H9 (cell line): Measurements from ENCODE around the gene ZNF621. TPM values are rescaled to one million over a fixed set of nuclear protein-coding genes. Genes with fewer than 3 reads are reported as not detected.

Source experiments
- DNase-seq: peaks from one replicate; pipeline ENCODE4 v3.0.0-alpha.2; 2017
- H2AFZ ChIP-seq: one replicate; pipeline ENCODE4 v1.6.1; 2013; ENCODE audit warnings: mild to moderate bottlenecking, low read length, control low read depth, moderate library complexity
- H2AK5ac ChIP-seq: 2 replicates; pipeline ENCODE4 v1.6.1; 2013; ENCODE audit warnings: low read length, control low read depth, mixed read lengths; ENCODE audit not compliant: insufficient read length
- H2BK120ac ChIP-seq: one replicate; pipeline ENCODE4 v1.6.1; 2013; ENCODE audit warnings: low read depth, mild to moderate bottlenecking, low read length, control low read depth, inconsistent platforms; ENCODE audit not compliant: poor library complexity, severe bottlenecking
- H2BK12ac ChIP-seq: 2 replicates; pipeline ENCODE4 v1.6.1; 2013; ENCODE audit warnings: low read length, control low read depth, mixed read lengths, low read depth; ENCODE audit not compliant: insufficient read length
- H2BK15ac ChIP-seq: 2 replicates; pipeline ENCODE4 v1.6.1; 2013; ENCODE audit warnings: low read depth, low read length, control low read depth
- H2BK20ac ChIP-seq: one replicate; pipeline ENCODE4 v1.6.1; 2013; ENCODE audit warnings: low read depth, mild to moderate bottlenecking, low read length, control low read depth, inconsistent platforms; ENCODE audit not compliant: poor library complexity, severe bottlenecking
- H2BK5ac ChIP-seq: 2 replicates; pipeline ENCODE4 v1.6.1; 2013; ENCODE audit warnings: low read length, control low read depth, mixed read lengths; ENCODE audit not compliant: insufficient read length
- H3K14ac ChIP-seq: 2 replicates; pipeline ENCODE4 v1.6.1; 2013; ENCODE audit warnings: low read length, control low read depth; ENCODE audit not compliant: insufficient read depth
- H3K18ac ChIP-seq: 2 replicates; pipeline ENCODE4 v1.6.1; 2013; ENCODE audit warnings: low read depth, mild to moderate bottlenecking, mixed read lengths, low read length, control low read depth; ENCODE audit not compliant: insufficient read length
- H3K23ac ChIP-seq: 2 replicates; pipeline ENCODE4 v1.6.1; 2013; ENCODE audit warnings: low read length, control low read depth, mixed read lengths, low read depth; ENCODE audit not compliant: insufficient read length
- H3K23me2 ChIP-seq: 2 replicates; pipeline ENCODE4 v1.6.1; 2013; ENCODE audit warnings: low read depth, mild to moderate bottlenecking, mixed read lengths, low read length, control low read depth; ENCODE audit not compliant: insufficient read length, poor library complexity, severe bottlenecking
- H3K27ac ChIP-seq: 2 replicates; pipeline ENCODE4 v1.5.1; 2013; ENCODE audit warnings: low read length, control low read depth, mixed read lengths, low read depth; ENCODE audit not compliant: insufficient read length
- H3K27me3 ChIP-seq: 2 replicates; pipeline ENCODE4 v1.6.1; 2013; ENCODE audit warnings: low read length, control low read depth, inconsistent platforms; ENCODE audit not compliant: insufficient read depth
- H3K4ac ChIP-seq: 2 replicates; pipeline ENCODE4 v1.6.1; 2013; ENCODE audit warnings: low read depth, mild to moderate bottlenecking, control low read depth, inconsistent platforms, low read length, moderate library complexity
- H3K4me1 ChIP-seq: 2 replicates; pipeline ENCODE4 v1.6.1; 2013; ENCODE audit warnings: low read length, control low read depth, inconsistent platforms; ENCODE audit not compliant: insufficient read depth
- H3K4me2 ChIP-seq: 2 replicates; pipeline ENCODE4 v1.6.1; 2013; ENCODE audit warnings: low read length, control low read depth, mixed read lengths; ENCODE audit not compliant: insufficient read length, insufficient read depth
- H3K56ac ChIP-seq: 2 replicates; pipeline ENCODE4 v1.6.1; 2013; ENCODE audit warnings: low read depth, mild to moderate bottlenecking, mixed read lengths, low read length, control low read depth; ENCODE audit not compliant: insufficient read length
- H3K79me1 ChIP-seq: 2 replicates; pipeline ENCODE4 v1.6.1; 2013; ENCODE audit warnings: low read depth, mild to moderate bottlenecking, moderate library complexity, low read length, control low read depth, inconsistent platforms; ENCODE audit not compliant: insufficient read depth, poor library complexity, severe bottlenecking
- H3K79me2 ChIP-seq: 2 replicates; pipeline ENCODE4 v1.6.1; 2013; ENCODE audit warnings: low read length, control low read depth, inconsistent platforms; ENCODE audit not compliant: insufficient read depth
- H3K9ac ChIP-seq: 2 replicates; pipeline ENCODE4 v1.6.1; 2013; ENCODE audit warnings: low read length, control low read depth, mixed read lengths; ENCODE audit not compliant: insufficient read length; ENCODE audit errors: extremely low read depth
- H3K9me3 ChIP-seq: one replicate; pipeline ENCODE4 v1.6.1; 2013; ENCODE audit warnings: low read depth, low read length, inconsistent platforms; ENCODE audit not compliant: control insufficient read depth
- H3T11ph ChIP-seq: one replicate; pipeline ENCODE4 v1.6.1; 2013; ENCODE audit warnings: mild to moderate bottlenecking, low read length, control low read depth, inconsistent platforms
- H4K20me1 ChIP-seq: one replicate; pipeline ENCODE4 v1.6.1; 2013; ENCODE audit not compliant: control insufficient read depth, insufficient read length, insufficient read depth
- H4K5ac ChIP-seq: 2 replicates; pipeline ENCODE4 v1.6.1; 2013; ENCODE audit warnings: low read depth, mild to moderate bottlenecking, mixed read lengths, low read length, control low read depth; ENCODE audit not compliant: insufficient read length
- H4K8ac ChIP-seq: replicated peaks from 2 replicates; pipeline ENCODE4 v1.6.1; 2013; ENCODE audit warnings: low read length, control low read depth, mixed read lengths, low read depth; ENCODE audit not compliant: insufficient read length
- H4K91ac ChIP-seq: 2 replicates; pipeline ENCODE4 v1.6.1; 2013; ENCODE audit warnings: low read depth, mild to moderate bottlenecking, moderate library complexity, mixed read lengths, low read length, control low read depth; ENCODE audit not compliant: insufficient read length
- H3K27ac Mint-ChIP-seq, 3 experiments: 2 replicates in 2 of 3; 3 replicates in 1 of 3; pipeline ENCODE4 v1.8.0; 2020 to 2021; ENCODE audit warnings: mixed read lengths in 3 of 3, mild to moderate bottlenecking in 1 of 3, moderate library complexity in 1 of 3
- H3K27me3 Mint-ChIP-seq: 2 replicates; pipeline ENCODE4 v1.8.0; 2021; ENCODE audit warnings: low read depth, mild to moderate bottlenecking, moderate library complexity, mixed read lengths
- H3K36me3 Mint-ChIP-seq, 3 experiments: 2 replicates in 2 of 3; 3 replicates in 1 of 3; pipeline ENCODE4 v1.8.0; 2020 to 2021; ENCODE audit warnings: low read depth in 3 of 3, mixed read lengths in 3 of 3; ENCODE audit not compliant: insufficient read depth in 1 of 3
- H3K4me1 Mint-ChIP-seq, 2 experiments: 2 replicates each; pipeline ENCODE4 v1.8.0; 2020; ENCODE audit warnings: mixed read lengths in 2 of 2
- H3K4me3 Mint-ChIP-seq, 2 experiments: 2 replicates in 1 of 2; 3 replicates in 1 of 2; pipeline ENCODE4 v1.8.0; 2020 to 2021; ENCODE audit warnings: mild to moderate bottlenecking in 2 of 2, mixed read lengths in 2 of 2, moderate library complexity in 1 of 2
- H3K9me3 Mint-ChIP-seq, 2 experiments: 2 replicates in 1 of 2; 3 replicates in 1 of 2; pipeline ENCODE4 v1.8.0; 2020; ENCODE audit warnings: mild to moderate bottlenecking in 2 of 2, mixed read lengths in 2 of 2, moderate library complexity in 1 of 2
- WGBS: extraction: QIAGEN DNeasy Blood & Tissue Kit; methylation state at CpG from one replicate; pipeline ENCODE4 v1.1.7; 2013; ENCODE audit warnings: missing lambda C conversion rate, low lambda C conversion rate, mixed read lengths; ENCODE audit not compliant: insufficient read length; ENCODE audit errors: extremely low coverage; 5-methylcytosine and 5-hydroxymethylcytosine counted together
- total RNA-seq: library from RNA; stranded (reverse); gene quantifications from 2 replicates; pipeline ENCODE4 v1.2.1, GENCODE V29; 2021
- TF ChIP-seq, protein P1 (sequence below): fragments of 200-600 bp; sonication (generic); conservative IDR thresholded peaks from 3 replicates; pipeline ENCODE4 v1.8.0; 2021; ENCODE audit warnings: antibody characterized with exemption, mild to moderate bottlenecking

Gene ZNF621
- total RNA-seq, 1 experiment from 2014 or later, result 23.8 TPM

DNA sequence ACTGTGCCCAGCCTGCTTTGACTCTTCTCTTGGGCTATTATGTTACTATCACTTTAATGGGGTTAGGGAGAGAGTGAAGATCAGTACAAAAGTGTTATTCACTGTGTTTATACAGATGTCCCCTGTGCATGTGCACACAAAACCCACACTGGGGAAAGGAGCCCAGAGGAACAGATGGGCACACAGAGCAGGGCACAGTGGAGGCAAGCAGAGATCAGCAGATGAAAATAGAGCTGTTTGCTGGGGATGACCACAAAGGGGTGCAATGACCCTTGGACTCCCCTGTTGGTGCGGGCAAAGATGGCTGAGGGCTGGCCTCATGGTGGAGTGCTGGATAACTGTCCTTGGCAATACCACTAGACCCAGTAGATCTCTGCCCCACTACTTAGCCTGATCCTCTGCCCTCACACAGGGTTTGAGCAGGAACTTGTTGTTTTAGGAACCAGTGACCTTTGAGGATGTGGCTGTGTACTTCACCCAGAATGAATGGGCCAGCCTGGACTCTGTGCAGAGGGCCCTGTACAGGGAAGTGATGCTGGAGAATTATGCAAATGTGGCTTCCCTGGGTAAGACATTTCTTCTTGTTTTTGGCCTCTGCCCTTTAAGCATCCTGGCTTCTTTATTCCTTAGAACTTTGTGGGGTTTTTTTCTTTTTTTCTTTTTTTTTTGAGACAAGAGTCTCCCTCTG is 13.6 kb upstream of the ZNF621 start:
- no peak overlapping the region; a peak in 1 of 7 replicates for H3K27ac Mint-ChIP-seq
- Histone ChIP-seq H3K27me3 (no peaks in the 10 kb centered on the region), H3K79me1 (no peaks in the 10 kb centered on the region), H3K18ac (no peak overlapping the region), H3K4me2 (no peak overlapping the region), H3K4me1 (no peaks in the 10 kb centered on the region), H2AFZ (no peak overlapping the region), H3K27ac (no peak overlapping the region), H2BK15ac (no peak overlapping the region), H3K23ac (no peak overlapping the region), H3K56ac (no peak overlapping the region), H2AK5ac (no peak overlapping the region), H3K14ac (no peak overlapping the region), H2BK5ac (no peak overlapping the region), H2BK12ac (no peak overlapping the region), H4K91ac (no peak overlapping the region), H3K9ac (no peak overlapping the region), H4K20me1 (no peaks in the 10 kb centered on the region), H4K8ac (no peak overlapping the region), H3K23me2 (no peaks in the 10 kb centered on the region), H2BK120ac (no peak overlapping the region), H3T11ph (no peak overlapping the region), H4K5ac (no peak overlapping the region), H3K4ac (no peak overlapping the region), H2BK20ac (no peak overlapping the region), H3K79me2 (peaks cover 2% of the 10 kb centered on the region; the same call in 1 of the 2 replicates), H3K9me3 (no peaks in the 10 kb centered on the region)
- no CpG with 5 or more reads among the region's 1 CpG for WGBS
- TF ChIP-seq, protein P1, sequence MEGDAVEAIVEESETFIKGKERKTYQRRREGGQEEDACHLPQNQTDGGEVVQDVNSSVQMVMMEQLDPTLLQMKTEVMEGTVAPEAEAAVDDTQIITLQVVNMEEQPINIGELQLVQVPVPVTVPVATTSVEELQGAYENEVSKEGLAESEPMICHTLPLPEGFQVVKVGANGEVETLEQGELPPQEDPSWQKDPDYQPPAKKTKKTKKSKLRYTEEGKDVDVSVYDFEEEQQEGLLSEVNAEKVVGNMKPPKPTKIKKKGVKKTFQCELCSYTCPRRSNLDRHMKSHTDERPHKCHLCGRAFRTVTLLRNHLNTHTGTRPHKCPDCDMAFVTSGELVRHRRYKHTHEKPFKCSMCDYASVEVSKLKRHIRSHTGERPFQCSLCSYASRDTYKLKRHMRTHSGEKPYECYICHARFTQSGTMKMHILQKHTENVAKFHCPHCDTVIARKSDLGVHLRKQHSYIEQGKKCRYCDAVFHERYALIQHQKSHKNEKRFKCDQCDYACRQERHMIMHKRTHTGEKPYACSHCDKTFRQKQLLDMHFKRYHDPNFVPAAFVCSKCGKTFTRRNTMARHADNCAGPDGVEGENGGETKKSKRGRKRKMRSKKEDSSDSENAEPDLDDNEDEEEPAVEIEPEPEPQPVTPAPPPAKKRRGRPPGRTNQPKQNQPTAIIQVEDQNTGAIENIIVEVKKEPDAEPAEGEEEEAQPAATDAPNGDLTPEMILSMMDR, result no peak
- no peak overlapping the region for H3K4me3 Mint-ChIP-seq
- H3K27me3 Mint-ChIP-seq, result no peaks in the 10 kb centered on the region; the same call in 1 of the 2 replicates
- H3K9me3 Mint-ChIP-seq, result 0 out of 5 replicates have a peak, but pooled peaks cover 0 to 2% of the 10 kb centered on the region in 2 experiments
- peaks cover 7 to 8% of the 10 kb centered on the region in 2 experiments for H3K4me1 Mint-ChIP-seq
- no peak for DNase-seq
- peaks cover 24 to 81% (median 74%) of the 10 kb centered on the region in 3 experiments for H3K36me3 Mint-ChIP-seq
